Esophagus squamous epithelium (tissue), 4 donors: Measurements from ENCODE around the gene UBAC2.

Source experiments
- CTCF ChIP-seq, 6 experiments: fragments of 450-650 bp in 4 of 6; fragments of 200-600 bp in 2 of 6; sonication (generic) in 2 of 6; IDR thresholded peaks; one replicate each; pipeline ENCODE4 v1.5.1; 2016 to 2019; ENCODE audit warnings: antibody characterized with exemption in 6 of 6, mild to moderate bottlenecking in 4 of 6, moderate library complexity in 4 of 6
- POLR2A ChIP-seq, 4 donors: fragments of 450-650 bp; IDR thresholded peaks; one replicate each; pipeline ENCODE4 v1.6.1; 2017; ENCODE audit warnings: antibody characterized with exemption in 4 of 4, mild to moderate bottlenecking in 4 of 4, moderate library complexity in 3 of 4

- no peak for TF ChIP-seq POLR2A (IDR thresholded peaks at IDR 0.05)
- no peak for TF ChIP-seq CTCF (IDR thresholded peaks at IDR 0.05)
These were observed 21.2 kb upstream of the UBAC2 start for GRCh38 chr13:99179460-99179859.
